Stimulated activated CD4-positive, alpha-beta T cell treated with anti-CD3 and anti-CD28 coated beads, TNF-alpha, amount 100 ng/mL, for 4 hours (primary cell): ENCODE data around the gene SNX30.

Experiments used
- DNase-seq, 3 experiments: peaks; one replicate each; pipeline ENCODE4 v3.0.0-alpha.2; 2020; ENCODE audit warnings: low read depth in 3 of 3

Gene SNX30

GRCh38 chr9:112885324-112885723 is 134.8 kb downstream of the SNX30 start:
- no peak for DNase-seq

GRCh38 chr9:112886351-112886750 is 135.8 kb downstream of the SNX30 start:
- DNase-seq = no peak

GRCh38 chr9:112887381-112887780 is 136.8 kb downstream of the SNX30 start:
- no peak for DNase-seq

- DNase-seq = no peak
These were observed 139.8 kb downstream of the SNX30 start, which contains the start of gene SLC46A2 for GRCh38 chr9:112890106-112891081. SLC46A2 (minus strand) TSS chr9:112890876; CDS start chr9:112890681, 195 bp downstream.

GRCh38 chr9:112891521-112891920 is 141.0 kb downstream of the SNX30 start:
- no peak for DNase-seq

- no peak for DNase-seq
These were observed 142.4 kb downstream of the SNX30 start for GRCh38 chr9:112892981-112893380.

GRCh38 chr9:112894041-112894440 is 143.5 kb downstream of the SNX30 start:
- no peak for DNase-seq

- no peak for DNase-seq
These were observed 144.1 kb downstream of the SNX30 start for GRCh38 chr9:112894699-112895098.

GRCh38 chr9:112896131-112896530 is 145.6 kb downstream of the SNX30 start:
- DNase-seq = no peak

- no peak for DNase-seq
These were observed 148.3 kb downstream of the SNX30 start for GRCh38 chr9:112898872-112899311.

- DNase-seq = no peak
These were observed 149.9 kb downstream of the SNX30 start for GRCh38 chr9:112900488-112900887.

- DNase-seq = no peak
These were observed 150.3 kb downstream of the SNX30 start for GRCh38 chr9:112900901-112901300.

GRCh38 chr9:112905084-112905483 is 154.5 kb downstream of the SNX30 start:
- DNase-seq = no peak

GRCh38 chr9:112911736-112912135 is 161.2 kb downstream of the SNX30 start:
- DNase-seq = no peak

- DNase-seq = no peak
These were observed 162.1 kb downstream of the SNX30 start for GRCh38 chr9:112912636-112913035.

- DNase-seq = no peak
These were observed 162.8 kb downstream of the SNX30 start for GRCh38 chr9:112913326-112913725.

- DNase-seq = no peak
These were observed 164.0 kb downstream of the SNX30 start for GRCh38 chr9:112914524-112914923.

- DNase-seq = no peak
These were observed 166.8 kb downstream of the SNX30 start for GRCh38 chr9:112917047-112917986.

- DNase-seq = no peak
These were observed 167.4 kb downstream of the SNX30 start for GRCh38 chr9:112917987-112918362.

GRCh38 chr9:112921549-112921948 is 171.0 kb downstream of the SNX30 start:
- no peak for DNase-seq
